ENCODE measurements around the gene TEX10.
"Not testable (repeated sequence)": the region's sequence is repeated elsewhere in the genome, so short reads cannot be mapped to it uniquely, and the experiment has no call there.

The TEX10 gene

GRCh38 chr9:100352727-100353505 is at the start of gene TEX10:
TEX10 (minus strand) TSS chr9:100352942; CDS start chr9:100349363, 3,579 bp downstream.
- peak; percentile 81 for DNase-seq

- DNase-seq, result no peak
Measured at GRCh38 chr9:100401042-100401441, 48.3 kb upstream of the TEX10 start.

GRCh38 chr9:100397529-100398266 is 45.0 kb upstream of the TEX10 start:
- DNase-seq, result no peak

- no peak for DNase-seq
Measured at GRCh38 chr9:100396769-100397168, 44.0 kb upstream of the TEX10 start.

- peak; percentile 12 for DNase-seq
Measured at GRCh38 chr9:100394816-100395215, 42.1 kb upstream of the TEX10 start.

- no peak for DNase-seq
Measured at GRCh38 chr9:100394032-100394695, 41.4 kb upstream of the TEX10 start.

- not testable (repeated sequence) for DNase-seq
Measured at GRCh38 chr9:100392989-100393388, 40.2 kb upstream of the TEX10 start.

GRCh38 chr9:100379862-100380261 is 27.1 kb upstream of the TEX10 start:
- DNase-seq, result peak; percentile 91

GRCh38 chr9:100377015-100377414 is 24.3 kb upstream of the TEX10 start:
- no peak for DNase-seq

- DNase-seq, result no peak
Measured at GRCh38 chr9:100375658-100376057, 22.9 kb upstream of the TEX10 start.

- no peak for DNase-seq
Measured at GRCh38 chr9:100372648-100373047, 19.9 kb upstream of the TEX10 start.

- DNase-seq, result no peak
Measured at GRCh38 chr9:100370064-100370723, 17.5 kb upstream of the TEX10 start.

- no peak for DNase-seq
Measured at GRCh38 chr9:100368672-100369071, 15.9 kb upstream of the TEX10 start.

- no peak for DNase-seq
Measured at GRCh38 chr9:100366121-100366520, 13.4 kb upstream of the TEX10 start.

GRCh38 chr9:100364013-100364412 is 11.3 kb upstream of the TEX10 start:
- no peak for DNase-seq

GRCh38 chr9:100359057-100359456 is 6.3 kb upstream of the TEX10 start:
- DNase-seq, result no peak

GRCh38 chr9:100357501-100357900 is 4.8 kb upstream of the TEX10 start:
- no peak for DNase-seq

- no peak for DNase-seq
Measured at GRCh38 chr9:100355561-100355960, 2.8 kb upstream of the TEX10 start.

- DNase-seq, result peak; percentile 17
Measured at GRCh38 chr9:100354121-100354800, 1.5 kb upstream of the TEX10 start.

GRCh38 chr9:100352201-100352726 is 478 bp downstream of the TEX10 start:
- peak; percentile 31 for DNase-seq

GRCh38 chr9:100351508-100351907 is 1.2 kb downstream of the TEX10 start:
- no peak for DNase-seq

- DNase-seq, result no peak
Measured at GRCh38 chr9:100350188-100350587, 2.6 kb downstream of the TEX10 start.

Measured in HCEC 1CT (cell line).